Fibroblast of lung (primary cell): ENCODE data around the gene MTCH1. TPM values are rescaled to one million over a fixed set of nuclear protein-coding genes. Genes with fewer than 3 reads are reported as not detected.

ENCODE experiments used
- DNase-seq, 2 donors: peaks; one replicate each; pipeline versions ENCODE4 v3.0.0 to v3.0.0-alpha.2; 2010; ENCODE audit warnings: low read depth in 2 of 2
- H2AFZ ChIP-seq: 2 replicates; pipeline ENCODE4 v1.5.1; 2012; ENCODE audit warnings: low read length, control low read depth, inconsistent platforms
- H3K27ac ChIP-seq: 2 replicates; pipeline ENCODE4 v1.5.1; 2011; ENCODE audit warnings: low read length, control low read depth; ENCODE audit not compliant: insufficient read depth
- H3K27me3 ChIP-seq: 2 replicates; pipeline ENCODE4 v1.5.1; 2011; ENCODE audit warnings: mild to moderate bottlenecking, low read length; ENCODE audit not compliant: control insufficient read depth, insufficient read depth
- H3K36me3 ChIP-seq: 2 replicates; pipeline ENCODE4 v1.5.1; 2011; ENCODE audit warnings: low read length; ENCODE audit not compliant: control insufficient read depth, insufficient read depth
- H3K4me1 ChIP-seq: 2 replicates; pipeline ENCODE4 v1.5.1; 2011; ENCODE audit warnings: low read length; ENCODE audit not compliant: control insufficient read depth, insufficient read depth; ENCODE audit errors: extremely low read depth
- H3K4me2 ChIP-seq: 2 replicates; pipeline ENCODE4 v1.5.1; 2011; ENCODE audit warnings: low read length, control low read depth; ENCODE audit not compliant: insufficient read depth; ENCODE audit errors: extremely low read depth
- H3K4me3 ChIP-seq, 4 experiments: fragments of 200-600 bp in 1 of 4; sonication (generic) in 1 of 4; replicated peaks in 1 of 4; 2 replicates each; pipeline ENCODE4 v1.5.1; 2011 to 2016; ENCODE audit warnings: low read length in 4 of 4, low read depth in 3 of 4, mild to moderate bottlenecking in 3 of 4, control low read depth in 2 of 4, inconsistent platforms in 1 of 4, mixed read lengths in 1 of 4; ENCODE audit not compliant: insufficient read depth in 1 of 4; ENCODE audit errors: control extremely low read depth in 1 of 4
- H3K79me2 ChIP-seq: 2 replicates; pipeline ENCODE4 v1.5.1; 2012; ENCODE audit warnings: mild to moderate bottlenecking, low read length, inconsistent platforms; ENCODE audit not compliant: control insufficient read depth, insufficient read depth
- H3K9ac ChIP-seq: 2 replicates; pipeline ENCODE4 v1.5.1; 2011; ENCODE audit warnings: mild to moderate bottlenecking, low read length, control low read depth; ENCODE audit not compliant: insufficient read depth
- H3K9me3 ChIP-seq: 2 replicates; pipeline ENCODE4 v1.5.1; 2012; ENCODE audit warnings: low read depth, low read length; ENCODE audit not compliant: control insufficient read depth, insufficient read depth
- H4K20me1 ChIP-seq: 2 replicates; pipeline ENCODE4 v1.5.1; 2011; ENCODE audit warnings: low read length; ENCODE audit not compliant: control insufficient read depth, insufficient read depth; ENCODE audit errors: extremely low read depth
- CTCF ChIP-seq, 2 donors: IDR thresholded peaks in 1 of 2; conservative IDR thresholded peaks in 1 of 2; 1 replicate in 1 of 2; 2 replicates in 1 of 2; pipeline ENCODE4 v1.5.1; 2011 to 2012; ENCODE audit warnings: low read length in 2 of 2, control low read depth in 1 of 2, inconsistent platforms in 1 of 2, low read depth in 1 of 2, mild to moderate bottlenecking in 1 of 2
- EZH2 ChIP-seq: IDR thresholded peaks from 2 replicates; pipeline ENCODE4 v1.5.1; 2012; ENCODE audit warnings: low read length, control low read depth, mild to moderate bottlenecking; ENCODE audit errors: missing control alignments
- polyA plus RNA-seq, 2 donors: library from polyadenylated mRNA; depleted of rRNA in 1 of 2; stranded (reverse) in 1 of 2; unstranded in 1 of 2; fragments of >200 nt; gene quantifications; 2 replicates each; pipeline ENCODE4 v1.2.1, GENCODE V29; 2011 to 2012; ENCODE audit warnings: missing spikeins in 1 of 2
- total RNA-seq: library from RNA; depleted of rRNA; stranded (reverse); fragments of >200 nt; gene quantifications from 2 replicates; pipeline ENCODE4 v1.2.1, GENCODE V29; 2014

Gene MTCH1
- total and polyA plus RNA-seq, 2 donors (not counting 1 experiment from before 2014, with no cell fraction given), result 131 to 222 TPM

GRCh38 chr6:36928547-36928918 is 57.5 kb downstream of the MTCH1 start:
- peaks cover 16% of the 10 kb centered on the region for H3K4me1 ChIP-seq
- peaks cover 4% of the 10 kb centered on the region for H3K36me3 ChIP-seq
- TF ChIP-seq CTCF (conservative IDR thresholded peaks at IDR 0.05 in 1 of 2, IDR thresholded peaks at IDR 0.05 in 1 of 2; ENCODE audit: low read depth in 1 of 2, low read length in 2 of 2) (no peak), EZH2 (no peak)
- no peak overlapping the region for H3K27ac ChIP-seq
- no peak for DNase-seq
- H2AFZ ChIP-seq, result no peak overlapping the region
- no peaks in the 10 kb centered on the region for H4K20me1 ChIP-seq
- H3K27me3 ChIP-seq, result no peaks in the 10 kb centered on the region
- H3K9ac ChIP-seq, result no peak overlapping the region
- no peaks in the 10 kb centered on the region for H3K9me3 ChIP-seq
- no peak overlapping the region for H3K4me3 ChIP-seq
- H3K4me2 ChIP-seq, result no peak overlapping the region
- H3K79me2 ChIP-seq, result no peaks in the 10 kb centered on the region

- Histone ChIP-seq H3K4me1 (peaks cover 16% of the 10 kb centered on the region), H3K27ac (no peak overlapping the region), H3K79me2 (no peaks in the 10 kb centered on the region), H3K27me3 (no peaks in the 10 kb centered on the region), H4K20me1 (no peaks in the 10 kb centered on the region), H2AFZ (no peak overlapping the region), H3K9me3 (no peaks in the 10 kb centered on the region), H3K9ac (no peak overlapping the region), H3K4me2 (peak overlapping the region; percentile 33), H3K4me3 (no peak overlapping the region), H3K36me3 (peaks cover 6% of the 10 kb centered on the region)
- DNase-seq, result peak in 1 of 2 donors; percentile 43
- TF ChIP-seq EZH2 (no peak), CTCF (conservative IDR thresholded peaks at IDR 0.05 in 1 of 2, IDR thresholded peaks at IDR 0.05 in 1 of 2; ENCODE audit: low read depth in 1 of 2, low read length in 2 of 2) (no peak)
Measured at GRCh38 chr6:36927691-36928546, 58.1 kb downstream of the MTCH1 start.

- no peak overlapping the region for H3K27ac ChIP-seq
- no peak overlapping the region for H2AFZ ChIP-seq
- no peaks in the 10 kb centered on the region for H3K27me3 ChIP-seq
- TF ChIP-seq CTCF (conservative IDR thresholded peaks at IDR 0.05 in 1 of 2, IDR thresholded peaks at IDR 0.05 in 1 of 2; ENCODE audit: low read depth in 1 of 2, low read length in 2 of 2) (no peak), EZH2 (no peak)
- no peaks in the 10 kb centered on the region for H3K9me3 ChIP-seq
- H3K9ac ChIP-seq, result no peak overlapping the region
- DNase-seq, result no peak
- H3K36me3 ChIP-seq, result peaks cover 6% of the 10 kb centered on the region
- H3K79me2 ChIP-seq, result no peaks in the 10 kb centered on the region
- H3K4me2 ChIP-seq, result no peak overlapping the region
- no peaks in the 10 kb centered on the region for H4K20me1 ChIP-seq
- H3K4me3 ChIP-seq, result no peak overlapping the region
- peaks cover 16% of the 10 kb centered on the region for H3K4me1 ChIP-seq
Measured at GRCh38 chr6:36926708-36927513, 59.1 kb downstream of the MTCH1 start.
